ENCODE results near the gene YIPF2.
"Not testable (repeated sequence)": the region's sequence is repeated elsewhere in the genome, so short reads cannot be mapped to it uniquely, and the experiment has no call there.

Gene YIPF2

GRCh38 chr19:10928563-10929401 lies at the start of gene YIPF2, which contains the start of gene TIMM29:
TSS of gene YIPF2 (minus strand) at chr19:10928639. CDS start at chr19:10928410, 229 bp downstream.
TSS of gene TIMM29 (plus strand) at chr19:10928811. CDS start at chr19:10928823, 12 bp downstream.
- DNase-seq (ENCODE audit: low read depth) = peak; percentile 92

- no peak for DNase-seq (ENCODE audit: low read depth)
Measured at GRCh38 chr19:10977742-10978092, 49.3 kb upstream of the YIPF2 start.

- DNase-seq (ENCODE audit: low read depth) = no peak
Measured at GRCh38 chr19:10976131-10976892, 47.9 kb upstream of the YIPF2 start.

- DNase-seq (ENCODE audit: low read depth) = no peak
Measured at GRCh38 chr19:10975374-10976130, 47.1 kb upstream of the YIPF2 start.

- no peak for DNase-seq (ENCODE audit: low read depth)
Measured at GRCh38 chr19:10971107-10971726, 42.8 kb upstream of the YIPF2 start.

GRCh38 chr19:10968527-10969135 lies 40.2 kb upstream of the YIPF2 start:
- no peak for DNase-seq (ENCODE audit: low read depth)

- no peak for DNase-seq (ENCODE audit: low read depth)
Measured at GRCh38 chr19:10966809-10967208, 38.4 kb upstream of the YIPF2 start.

- DNase-seq (ENCODE audit: low read depth) = no peak
Measured at GRCh38 chr19:10965398-10965797, 37.0 kb upstream of the YIPF2 start.

- DNase-seq (ENCODE audit: low read depth) = no peak
Measured at GRCh38 chr19:10964903-10965302, 36.5 kb upstream of the YIPF2 start.

GRCh38 chr19:10963865-10964264 lies 35.4 kb upstream of the YIPF2 start:
- DNase-seq (ENCODE audit: low read depth) = no peak

- no peak for DNase-seq (ENCODE audit: low read depth)
Measured at GRCh38 chr19:10962863-10963262, 34.4 kb upstream of the YIPF2 start.

GRCh38 chr19:10961073-10961860 lies 32.8 kb upstream of the YIPF2 start:
- DNase-seq (ENCODE audit: low read depth) = no peak

- DNase-seq (ENCODE audit: low read depth) = peak; percentile 99
Measured at GRCh38 chr19:10960314-10961072, 32.1 kb upstream of the YIPF2 start, which contains the start of gene SMARCA4. TSS of gene SMARCA4 (plus strand) at chr19:10961030. CDS start at chr19:10984152, 23,122 bp downstream.

- DNase-seq (ENCODE audit: low read depth) = not testable (repeated sequence)
Measured at GRCh38 chr19:10959277-10959968, 31.0 kb upstream of the YIPF2 start.

- no peak for DNase-seq (ENCODE audit: low read depth)
Measured at GRCh38 chr19:10952809-10953208, 24.4 kb upstream of the YIPF2 start.

GRCh38 chr19:10946958-10947657 lies 18.7 kb upstream of the YIPF2 start:
- DNase-seq (ENCODE audit: low read depth) = no peak

GRCh38 chr19:10945264-10945663 lies 16.8 kb upstream of the YIPF2 start:
- no peak for DNase-seq (ENCODE audit: low read depth)

- DNase-seq (ENCODE audit: low read depth) = not testable (repeated sequence)
Measured at GRCh38 chr19:10943412-10943811, 15.0 kb upstream of the YIPF2 start.
